SK-N-SH treated with all-trans-retinoic acid at 6 μM for 48 hours (cell line): Measurements from ENCODE around the gene BSG.

Experiments used
- ARNTL ChIP-seq: fragments of 450-650 bp; formaldehyde crosslinking; IDR thresholded peaks from 2 replicates; pipeline ENCODE4 v1.5.0; 2020; ENCODE audit warnings: low read depth, mild to moderate bottlenecking, moderate library complexity, borderline replicate concordance
- BACH2 ChIP-seq: fragments of 250-450 bp; sonication (Bioruptor Pico); IDR thresholded peaks from 2 replicates; pipeline ENCODE4 v1.9.0; 2021; ENCODE audit warnings: mild to moderate bottlenecking, borderline replicate concordance
- ESRRG ChIP-seq: fragments of 250-450 bp; sonication (Bioruptor Pico); IDR thresholded peaks from 2 replicates; pipeline ENCODE4 v1.6.1; 2021; ENCODE audit warnings: mild to moderate bottlenecking
- ISL1 ChIP-seq: fragments of 250-450 bp; sonication (Bioruptor Pico); IDR thresholded peaks from 2 replicates; pipeline ENCODE4 v2.1.2; 2022; ENCODE audit warnings: mild to moderate bottlenecking, moderate library complexity
- SNAI2 ChIP-seq: fragments of 250-450 bp; sonication (Bioruptor Pico); IDR thresholded peaks from 2 replicates; pipeline ENCODE4 v1.5.0; 2020; ENCODE audit warnings: mild to moderate bottlenecking, moderate library complexity
- ZFP3 ChIP-seq: fragments of 250-450 bp; sonication (Bioruptor Pico); IDR thresholded peaks from 2 replicates; pipeline ENCODE4 v1.5.0; 2020; ENCODE audit warnings: mild to moderate bottlenecking, moderate library complexity
- ZNF70 ChIP-seq: fragments of 450-650 bp; formaldehyde crosslinking; IDR thresholded peaks from 2 replicates; pipeline ENCODE4 v1.5.0; 2020; ENCODE audit warnings: mild to moderate bottlenecking, moderate library complexity
- TF ChIP-seq, protein P1 (sequence below): fragments of 250-450 bp; sonication (Bioruptor Pico); IDR thresholded peaks from 2 replicates; pipeline ENCODE4 v1.8.0; 2020; ENCODE audit warnings: mild to moderate bottlenecking, moderate library complexity, borderline replicate concordance

DNA sequence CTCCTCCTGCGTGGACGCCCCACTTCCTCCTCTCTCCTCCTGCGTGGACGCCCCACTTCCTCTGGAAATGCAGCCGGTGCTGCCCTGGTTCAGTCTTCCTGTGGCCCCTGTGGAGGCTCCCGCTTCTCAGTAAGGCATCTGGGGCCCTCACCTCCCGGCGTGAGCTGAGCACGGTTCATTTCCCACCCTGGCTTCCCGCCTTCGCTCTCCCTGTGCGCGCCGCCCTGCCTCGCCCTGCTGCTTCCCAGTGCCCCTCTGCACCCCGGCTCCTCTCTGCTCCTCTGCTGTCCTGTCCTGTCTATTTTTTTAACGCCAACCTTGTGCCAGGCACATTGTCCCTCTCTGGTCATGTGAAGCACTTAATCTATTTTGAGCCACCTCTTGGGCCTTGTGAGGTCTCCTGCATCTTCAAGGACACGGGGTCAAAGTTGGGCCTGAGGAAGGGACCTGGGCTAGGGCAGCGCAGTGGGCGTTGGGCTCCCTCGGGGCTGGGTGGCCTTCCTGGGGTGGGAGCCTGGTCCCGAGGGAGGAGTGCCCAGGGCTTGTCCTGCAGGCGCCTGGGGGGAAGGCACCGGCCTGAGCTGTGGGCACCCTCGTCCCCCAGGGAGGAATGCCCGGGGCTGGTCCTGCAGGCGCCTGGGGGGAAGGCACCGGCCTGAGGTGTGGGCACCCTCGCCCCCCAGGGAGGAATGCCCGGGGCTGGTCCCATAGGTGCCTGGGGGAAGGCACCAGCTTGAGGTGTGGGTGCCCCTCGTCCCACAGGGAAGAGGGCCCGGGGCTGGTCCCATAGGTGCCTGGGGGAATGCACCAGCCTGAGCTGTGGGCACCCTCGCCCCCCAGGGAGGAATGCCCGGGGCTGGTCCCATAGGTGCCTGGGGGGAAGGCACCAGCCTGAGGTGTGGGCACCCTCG is 30.2 kb downstream of the BSG start:
- TF ChIP-seq ARNTL = no peak
- no peak for TF ChIP-seq ZFP3 (CRISPR knock-in tag)
- TF ChIP-seq ESRRG (CRISPR knock-in tag) = no peak
- TF ChIP-seq BACH2 (CRISPR knock-in tag) = no peak
- no peak for TF ChIP-seq ISL1 (CRISPR knock-in tag)
- TF ChIP-seq, protein P1, sequence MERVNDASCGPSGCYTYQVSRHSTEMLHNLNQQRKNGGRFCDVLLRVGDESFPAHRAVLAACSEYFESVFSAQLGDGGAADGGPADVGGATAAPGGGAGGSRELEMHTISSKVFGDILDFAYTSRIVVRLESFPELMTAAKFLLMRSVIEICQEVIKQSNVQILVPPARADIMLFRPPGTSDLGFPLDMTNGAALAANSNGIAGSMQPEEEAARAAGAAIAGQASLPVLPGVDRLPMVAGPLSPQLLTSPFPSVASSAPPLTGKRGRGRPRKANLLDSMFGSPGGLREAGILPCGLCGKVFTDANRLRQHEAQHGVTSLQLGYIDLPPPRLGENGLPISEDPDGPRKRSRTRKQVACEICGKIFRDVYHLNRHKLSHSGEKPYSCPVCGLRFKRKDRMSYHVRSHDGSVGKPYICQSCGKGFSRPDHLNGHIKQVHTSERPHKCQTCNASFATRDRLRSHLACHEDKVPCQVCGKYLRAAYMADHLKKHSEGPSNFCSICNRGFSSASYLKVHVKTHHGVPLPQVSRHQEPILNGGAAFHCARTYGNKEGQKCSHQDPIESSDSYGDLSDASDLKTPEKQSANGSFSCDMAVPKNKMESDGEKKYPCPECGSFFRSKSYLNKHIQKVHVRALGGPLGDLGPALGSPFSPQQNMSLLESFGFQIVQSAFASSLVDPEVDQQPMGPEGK = no peak
- no peak for TF ChIP-seq SNAI2
- TF ChIP-seq ZNF70 (CRISPR knock-in tag) = no peak
